Measurements from ENCODE around the gene GNB5. TPM values are rescaled to one million over a fixed set of nuclear protein-coding genes. Genes with fewer than 3 reads are reported as not detected.
A peak's percentile ranks its signal among the peaks of the same experiment; 100 is the strongest.

GNB5 gene
- total RNA-seq, 1 experiment from 2014 or later = 58.7 TPM

- H3K4me3 ChIP-seq (ENCODE audit: low read depth in 2 of 2, low read length in 2 of 2) = no peak overlapping the region
- TF ChIP-seq REST (IDR thresholded peaks at IDR 0.05; ENCODE audit: insufficient read depth in 1 of 2, low read depth in 2 of 2, low read length in 1 of 2) (no peak), SIN3A (IDR thresholded peaks at IDR 0.05; ENCODE audit: borderline replicate concordance, insufficient read depth, low read depth, low read length) (no peak), CTCF (IDR thresholded peaks at IDR 0.05) (no peak), TCF7L2 (IDR thresholded peaks at IDR 0.05; ENCODE audit: low read depth, low read length) (no peak), POLR2AphosphoS5 (IDR thresholded peaks at IDR 0.05; ENCODE audit: low read depth, low read length) (no peak)
- H3K9me3 ChIP-seq (ENCODE audit: control insufficient read depth, insufficient read depth, low read depth, low read length) = no peaks in the 10 kb centered on the region
- BruUV-seq (replicated peaks) = no TSS peak
- H3K36me3 ChIP-seq (ENCODE audit: control insufficient read depth, insufficient read depth, low read length) = peaks cover 2% of the 10 kb centered on the region; the same call in 1 of the 2 replicates
- in situ Hi-C loops (cut with HindIII; ENCODE audit: low pct_unique_long_range_greater_than_20kb, low sequenced_read_pairs) (no loop called here), intact Hi-C loops (cut with micrococcal nuclease; ENCODE audit: unreplicated experiment) (no loop called here)
- ChIA-PET CTCF (no interaction called here), POLR2A (no interaction called here)
- H3K27me3 ChIP-seq (ENCODE audit: control insufficient read depth, insufficient read depth, low read length) = no peaks in the 10 kb centered on the region
- DNase-seq (ENCODE audit: low read depth, low spot score) = no peak
- no peaks in the 10 kb centered on the region for H3K4me1 ChIP-seq (ENCODE audit: control insufficient read depth, insufficient read depth, low read length)
- ATAC-seq = no peak
- H3K27ac ChIP-seq (ENCODE audit: low read length) = no peak overlapping the region
Measured at GRCh38 chr15:52146261-52146660, 44.9 kb downstream of the GNB5 start.

GRCh38 chr15:52144656-52145178, 46.5 kb downstream of the GNB5 start:
- Histone ChIP-seq H3K9me3 (ENCODE audit: control insufficient read depth, insufficient read depth, low read depth, low read length) (no peaks in the 10 kb centered on the region), H3K27me3 (ENCODE audit: control insufficient read depth, insufficient read depth, low read length) (no peaks in the 10 kb centered on the region), H3K36me3 (ENCODE audit: control insufficient read depth, insufficient read depth, low read length) (0 out of 2 replicates have a peak, but pooled peaks cover 2% of the 10 kb centered on the region), H3K4me3 (ENCODE audit: low read depth in 2 of 2, low read length in 2 of 2) (no peak overlapping the region), H3K4me1 (ENCODE audit: control insufficient read depth, insufficient read depth, low read length) (no peaks in the 10 kb centered on the region), H3K27ac (ENCODE audit: low read length) (no peak overlapping the region)
- intact Hi-C loops (cut with micrococcal nuclease; ENCODE audit: unreplicated experiment) (no loop called here), in situ Hi-C loops (cut with HindIII; ENCODE audit: low pct_unique_long_range_greater_than_20kb, low sequenced_read_pairs) (no loop called here)
- CTCF ChIA-PET = no interaction called here
- BruUV-seq (replicated peaks) = no TSS peak
- POLR2A ChIA-PET = interaction anchor here (0.6 kb wide), 1 partner anchor 15 kb away, joined by 3 read pairs; no protein-coding TSS in a partner anchor
- DNase-seq (ENCODE audit: low read depth, low spot score) (no peak), ATAC-seq (0 out of 2 replicates have a peak, but pooled peaks have one; percentile 56)
- TF ChIP-seq POLR2AphosphoS5 (IDR thresholded peaks at IDR 0.05; ENCODE audit: low read depth, low read length) = no peak
- no peak for TF ChIP-seq REST (IDR thresholded peaks at IDR 0.05; ENCODE audit: insufficient read depth in 1 of 2, low read depth in 2 of 2, low read length in 1 of 2)

Data from Panc1 (cell line).